ENCODE measurements around the gene ZNF580.

- TF ChIP-seq GATA3 (IDR thresholded peaks at IDR 0.05; ENCODE audit: low read depth, low read length) (no peak), GATA2 (IDR thresholded peaks at IDR 0.05; ENCODE audit: low read depth, low read length) (no peak)
Observed at GRCh38 chr19:55614711-55615542, 25.9 kb upstream of the ZNF580 start.
